H1 (cell line): Measurements from ENCODE around the gene LYL1. TPM values are rescaled to one million over a fixed set of nuclear protein-coding genes. Genes with fewer than 3 reads are reported as not detected.

ENCODE experiments used
- CTCF ChIA-PET: fragments of 300-600 bp; sonication (Branson Sonifier 250); formaldehyde crosslinking; loops from one replicate; lab custom pipeline; 2021; ENCODE audit not compliant: partially characterized antibody; lab: Charles Lee
- POLR2A ChIA-PET: fragments of 300-600 bp; sonication (Branson Sonifier 250); formaldehyde crosslinking; loops from one replicate; lab custom pipeline; 2021; ENCODE audit warnings: inconsistent platforms; ENCODE audit not compliant: partially characterized antibody; lab: Charles Lee
- DNase-seq, 2 experiments: peaks; one replicate each; pipeline versions ENCODE4 v3.0.0 to v3.0.0-alpha.2; 2010 to 2022; ENCODE audit warnings: low spot score in 2 of 2, low read depth in 1 of 2, mixed read lengths in 1 of 2
- FAIRE-seq: peaks from 2 replicates; lab custom pipeline; 2011; peaks lifted over from hg19 to GRCh38; lab: Jason Lieb, UNC
- H2AFZ ChIP-seq: 2 replicates; pipeline ENCODE4 v1.8.1; 2012; ENCODE audit warnings: low read length, inconsistent platforms
- H2AK5ac ChIP-seq: 2 replicates; pipeline ENCODE4 v1.6.1; 2013; ENCODE audit warnings: low read depth, low read length
- H2BK120ac ChIP-seq: replicated peaks from 2 replicates; pipeline ENCODE3; 2013; ENCODE audit warnings: low read depth, low read length, inconsistent platforms
- H2BK12ac ChIP-seq: 2 replicates; pipeline ENCODE4 v1.6.1; 2013; ENCODE audit warnings: low read depth, low read length
- H2BK15ac ChIP-seq: 2 replicates; pipeline ENCODE4 v1.6.1; 2013; ENCODE audit warnings: low read length
- H2BK20ac ChIP-seq: 2 replicates; pipeline ENCODE4 v1.6.1; 2013; ENCODE audit warnings: low read length
- H2BK5ac ChIP-seq: 2 replicates; pipeline ENCODE4 v1.6.1; 2013; ENCODE audit warnings: low read depth, low read length
- H3K14ac ChIP-seq: 2 replicates; pipeline ENCODE4 v1.6.1; 2013; ENCODE audit warnings: inconsistent platforms; ENCODE audit not compliant: insufficient read length
- H3K18ac ChIP-seq: 2 replicates; pipeline ENCODE4 v1.6.1; 2013; ENCODE audit warnings: low read length; ENCODE audit errors: extremely low read depth
- H3K23ac ChIP-seq: 2 replicates; pipeline ENCODE4 v1.6.1; 2013; ENCODE audit warnings: inconsistent platforms; ENCODE audit not compliant: insufficient read length
- H3K23me2 ChIP-seq: 2 replicates; pipeline ENCODE4 v1.6.1; 2013; ENCODE audit warnings: low read depth, low read length
- H3K27ac ChIP-seq: 2 replicates; pipeline ENCODE4 v1.6.1; 2011; ENCODE audit warnings: low read depth, low read length, inconsistent platforms
- H3K27me3 ChIP-seq, 4 experiments: replicated peaks in 1 of 4; 1 replicate in 1 of 4; 2 replicates in 3 of 4; pipeline versions ENCODE4 v1.6.1 to v1.8.1; 2011 to 2013; ENCODE audit warnings: low read length in 3 of 4, mild to moderate bottlenecking in 3 of 4, inconsistent platforms in 2 of 4, mixed read lengths in 2 of 4, moderate library complexity in 1 of 4; ENCODE audit not compliant: control insufficient read depth in 3 of 4, insufficient read depth in 3 of 4; ENCODE audit errors: extremely low read depth in 1 of 4
- H3K36me3 ChIP-seq, 4 experiments: 2 replicates each; pipeline versions ENCODE4 v1.6.1 to v1.8.1; 2011 to 2013; ENCODE audit warnings: mild to moderate bottlenecking in 4 of 4, low read length in 3 of 4, moderate library complexity in 2 of 4, control low read depth in 1 of 4, inconsistent platforms in 1 of 4; ENCODE audit not compliant: insufficient read depth in 4 of 4, control insufficient read depth in 2 of 4
- H3K4ac ChIP-seq: replicated peaks from 2 replicates; pipeline ENCODE3; 2013; ENCODE audit warnings: low read length, low read depth, mixed read lengths, inconsistent platforms; ENCODE audit not compliant: insufficient read length
- H3K4me1 ChIP-seq, 4 experiments: replicated peaks in 1 of 4; 1 replicate in 1 of 4; 2 replicates in 3 of 4; pipeline versions ENCODE4 v1.6.1 to v1.8.1; 2011 to 2013; ENCODE audit warnings: low read length in 3 of 4, inconsistent platforms in 2 of 4, mixed read lengths in 1 of 4; ENCODE audit not compliant: insufficient read depth in 4 of 4, control insufficient read depth in 3 of 4
- H3K4me2 ChIP-seq, 2 experiments: 2 replicates each; pipeline versions ENCODE4 v1.6.1 to v1.8.1; 2011 to 2013; ENCODE audit warnings: low read depth in 2 of 2, low read length in 2 of 2, control low read depth in 1 of 2, inconsistent platforms in 1 of 2, mild to moderate bottlenecking in 1 of 2; ENCODE audit not compliant: insufficient read depth in 1 of 2
- H3K4me3 ChIP-seq, 4 experiments: fragments of 200-600, 300-600 bp in 1 of 4; sonication (generic), shearing (Covaris generic), sonication (Bioruptor Twin) in 1 of 4; 2 replicates each; pipeline versions ENCODE4 v1.5.1 to v1.8.1; 2011 to 2016; ENCODE audit warnings: low read length in 4 of 4, low read depth in 3 of 4, control low read depth in 2 of 4, inconsistent platforms in 2 of 4, mild to moderate bottlenecking in 2 of 4, mixed read lengths in 1 of 4, moderate library complexity in 1 of 4; ENCODE audit not compliant: insufficient read depth in 2 of 4; ENCODE audit errors: extremely low read depth in 1 of 4
- H3K56ac ChIP-seq: replicated peaks from 2 replicates; pipeline ENCODE3; 2013; ENCODE audit warnings: low read depth, mild to moderate bottlenecking, mixed read lengths, low read length, inconsistent platforms; ENCODE audit not compliant: insufficient read length
- H3K79me1 ChIP-seq: 2 replicates; pipeline ENCODE4 v1.6.1; 2013; ENCODE audit warnings: low read depth, low read length, control low read depth
- H3K79me2 ChIP-seq, 2 experiments: 2 replicates each; pipeline versions ENCODE4 v1.6.1 to v1.8.1; 2012 to 2013; ENCODE audit warnings: low read length in 2 of 2, mild to moderate bottlenecking in 2 of 2, inconsistent platforms in 1 of 2; ENCODE audit not compliant: insufficient read depth in 2 of 2, control insufficient read depth in 1 of 2
- H3K9ac ChIP-seq, 4 experiments: replicated peaks in 1 of 4; 1 replicate in 1 of 4; 2 replicates in 3 of 4; pipeline versions ENCODE4 v1.6.1 to v1.8.1; 2011 to 2013; ENCODE audit warnings: low read depth in 3 of 4, low read length in 3 of 4, control low read depth in 2 of 4, mild to moderate bottlenecking in 2 of 4, moderate library complexity in 2 of 4, inconsistent platforms in 1 of 4; ENCODE audit errors: extremely low read depth in 1 of 4
- H3K9me3 ChIP-seq, 2 experiments: 2 replicates each; pipeline versions ENCODE4 v1.6.1 to v1.8.1; 2012 to 2013; ENCODE audit warnings: mild to moderate bottlenecking in 2 of 2, moderate library complexity in 2 of 2, control low read depth in 1 of 2, inconsistent platforms in 1 of 2, low read depth in 1 of 2, low read length in 1 of 2, mixed read lengths in 1 of 2; ENCODE audit not compliant: insufficient read depth in 2 of 2
- H4K20me1 ChIP-seq, 2 experiments: replicated peaks in 1 of 2; 2 replicates each; pipeline versions ENCODE3 to v1.8.1; 2011 to 2013; ENCODE audit warnings: inconsistent platforms in 2 of 2, low read length in 2 of 2, mild to moderate bottlenecking in 1 of 2; ENCODE audit not compliant: insufficient read depth in 2 of 2, control insufficient read depth in 1 of 2
- H4K5ac ChIP-seq: 2 replicates; pipeline ENCODE4 v1.6.1; 2013; ENCODE audit warnings: low read length, low read depth, mixed read lengths, inconsistent platforms; ENCODE audit not compliant: insufficient read length
- H4K8ac ChIP-seq: 2 replicates; pipeline ENCODE4 v1.8.0; 2013; ENCODE audit warnings: mild to moderate bottlenecking, moderate library complexity, low read length, inconsistent platforms; ENCODE audit not compliant: insufficient read depth; ENCODE audit errors: extremely low read depth
- H4K91ac ChIP-seq: replicated peaks from 2 replicates; pipeline ENCODE3; 2013; ENCODE audit warnings: low read length, mixed read lengths, inconsistent platforms; ENCODE audit not compliant: insufficient read length
- CEBPB ChIP-seq: IDR thresholded peaks from 2 replicates; pipeline ENCODE4 v1.6.1; 2012; ENCODE audit warnings: low read depth, low read length
- E2F6 ChIP-seq: IDR thresholded peaks from 2 replicates; pipeline ENCODE4 v1.6.1; 2012; ENCODE audit warnings: inconsistent platforms
- HDAC6 ChIP-seq: IDR thresholded peaks from one replicate; pipeline ENCODE4 v1.7.1; 2012; ENCODE audit warnings: low read depth, mild to moderate bottlenecking, inconsistent platforms, low read length, moderate library complexity
- POLR2AphosphoS5 ChIP-seq: IDR thresholded peaks from 2 replicates; pipeline ENCODE4 v1.6.1; 2011; ENCODE audit warnings: low read depth, low read length
- SIRT6 ChIP-seq: IDR thresholded peaks from one replicate; pipeline ENCODE4 v1.7.1; 2012; ENCODE audit warnings: low read length, inconsistent platforms
- ZNF274 ChIP-seq: IDR thresholded peaks from 2 replicates; pipeline ENCODE4 v1.7.0; 2012; ENCODE audit warnings: low read length, borderline replicate concordance; ENCODE audit errors: extremely low read depth
- WGBS, 2 experiments: shearing (Covaris generic) in 1 of 2; methylation state at CpG; one replicate each; pipeline versions ENCODE4 v1.1.6 to v1.1.7; 2013 to 2015; ENCODE audit warnings: low lambda C conversion rate in 2 of 2, mixed read lengths in 2 of 2, inconsistent platforms in 1 of 2, low coverage in 1 of 2, missing lambda C conversion rate in 1 of 2; ENCODE audit not compliant: insufficient replicate concordance in 2 of 2, insufficient coverage in 1 of 2, insufficient read length in 1 of 2; ENCODE audit errors: extremely low coverage in 1 of 2, missing lambda C conversion rate in 1 of 2; 5-methylcytosine and 5-hydroxymethylcytosine counted together
- polyA plus RNA-seq, 7 experiments: library from polyadenylated mRNA; depleted of rRNA in 3 of 7; stranded (reverse) in 5 of 7; unstranded in 2 of 7; fragments of >200 nt in 5 of 7; fragments of 200-250 nt in 2 of 7; gene quantifications; 1 replicate in 5 of 7; 2 replicates in 1 of 7; 4 replicates in 1 of 7; pipeline versions ENCODE4 v1.2.1 to v1.2.3, GENCODE V29; 2011 to 2013; ENCODE audit warnings: missing spikeins in 2 of 7, mixed read lengths in 2 of 7
- total RNA-seq: library from RNA; stranded (reverse); fragmentation: NEBNext Ultra II Directional; extraction: Animal tissue kit (Norgen Biotek cat#: 25700); gene quantifications from 2 replicates; pipeline ENCODE4 v1.2.1, GENCODE V29; 2021

LYL1 gene
- total and polyA plus RNA-seq, 2 of the 8 experiments (the other 6 are each of a cell fraction or from before 2014, with no cell fraction given), result 0.58 to 0.76 TPM

DNA sequence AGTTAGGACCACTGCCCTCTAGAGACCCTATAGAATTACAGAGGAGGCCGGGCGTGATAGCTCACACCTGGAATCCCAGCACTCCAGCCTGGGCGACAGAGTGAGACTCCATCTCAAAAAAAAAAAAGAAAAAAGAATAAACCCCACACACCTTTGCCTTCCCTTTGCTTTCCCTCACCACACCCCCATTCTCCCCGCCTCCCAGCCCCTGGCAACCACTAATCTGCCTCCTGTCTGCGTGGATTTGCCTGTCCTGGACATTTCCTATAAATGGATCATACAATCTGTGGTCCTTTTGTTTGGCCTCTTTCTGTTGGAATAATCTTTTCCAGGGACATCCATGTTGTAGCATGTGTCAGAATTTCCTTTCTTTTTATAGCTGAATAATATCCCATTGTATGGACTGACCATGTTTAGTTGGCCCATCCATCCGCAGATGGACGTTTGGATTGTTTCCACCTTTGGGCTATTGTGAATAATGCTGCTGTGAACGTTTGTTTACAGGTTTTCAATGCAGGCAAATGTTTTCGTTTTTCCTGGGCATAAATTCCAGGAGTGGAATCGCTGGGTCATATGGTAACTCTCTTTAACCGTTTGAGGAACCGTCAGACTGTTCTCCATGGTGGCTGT is 30.7 kb upstream of the LYL1 start:
- Histone ChIP-seq H3K9ac (no peak overlapping the region; a peak in 1 of 7 replicates), H3K27ac (no peak overlapping the region), H3K4ac (no peak overlapping the region), H2BK12ac (no peak overlapping the region), H4K20me1 (peaks cover 43 to 61% of the 10 kb centered on the region in 2 experiments), H3K18ac (no peak overlapping the region), H3K4me1 (peaks cover 0 to 4% (median 0%) of the 10 kb centered on the region in 4 experiments; a peak in 1 of 7 replicates), H2BK15ac (no peak overlapping the region), H2AK5ac (no peak overlapping the region), H3K79me1 (peaks cover 40% of the 10 kb centered on the region), H2AFZ (no peak overlapping the region), H3K23ac (no peak overlapping the region), H3K23me2 (no peaks in the 10 kb centered on the region), H4K5ac (no peak overlapping the region), H3K14ac (no peak overlapping the region), H2BK120ac (no peak overlapping the region), H3K4me3 (no peak overlapping the region), H4K8ac (no peak overlapping the region), H2BK20ac (no peak overlapping the region), H2BK5ac (no peak overlapping the region), H3K79me2 (peaks cover 9 to 64% of the 10 kb centered on the region in 2 experiments; a peak in 3 of 4 replicates), H3K4me2 (no peak overlapping the region), H3K27me3 (no peaks in the 10 kb centered on the region), H3K56ac (no peak overlapping the region), H3K36me3 (peaks cover 7 to 49% (median 34%) of the 10 kb centered on the region in 4 experiments), H4K91ac (no peak overlapping the region), H3K9me3 (no peaks in the 10 kb centered on the region)
- TF ChIP-seq SIRT6 (no peak), CEBPB (no peak), HDAC6 (no peak), POLR2AphosphoS5 (no peak), E2F6 (no peak), ZNF274 (no peak)
- no peak for FAIRE-seq
- ChIA-PET CTCF (interaction anchor here (0.7 to 1.0 kb wide), 2 partner anchors 14 to 193 kb away, joined by 3 read pairs; no protein-coding TSS in a partner anchor), POLR2A (interaction anchor here (0.7 to 14.8 kb wide), 7 partner anchors 9 to 40 kb away, joined by 3 to 228 read pairs (median 7); partner anchors contain the start of genes NACC1 and TRMT1)
- no peak for DNase-seq
- 91% methylated on average over 12 of the region's 12 CpGs; no CpG with 5 or more reads in 1 of the 2 experiments for WGBS, 2 experiments
